IPS-15b (cell line): ENCODE data around the gene CHST2.

Experiments
- H3K27me3 ChIP-seq: one replicate; pipeline ENCODE4 v1.6.1; 2013; ENCODE audit warnings: low read length; ENCODE audit not compliant: control insufficient read depth, insufficient read depth
- H3K36me3 ChIP-seq: one replicate; pipeline ENCODE4 v1.6.1; 2013; ENCODE audit warnings: low read length; ENCODE audit not compliant: control insufficient read depth, insufficient read depth
- H3K4me1 ChIP-seq: one replicate; pipeline ENCODE4 v1.6.1; 2013; ENCODE audit warnings: mild to moderate bottlenecking, low read length; ENCODE audit not compliant: control insufficient read depth, insufficient read depth
- H3K4me3 ChIP-seq: one replicate; pipeline ENCODE4 v1.5.1; 2013; ENCODE audit warnings: low read depth, low read length
- H3K9ac ChIP-seq: one replicate; pipeline ENCODE4 v1.6.1; 2013; ENCODE audit warnings: low read depth, mild to moderate bottlenecking, low read length
- H3K9me3 ChIP-seq: one replicate; pipeline ENCODE4 v1.6.1; 2013; ENCODE audit warnings: mild to moderate bottlenecking, low read length; ENCODE audit not compliant: control insufficient read depth, insufficient read depth

Gene CHST2

GRCh38 chr3:143123353-143123984 lies 3.9 kb downstream of the CHST2 start:
- Histone ChIP-seq H3K27me3 (peaks cover 4% of the 10 kb centered on the region), H3K36me3 (peaks cover 7% of the 10 kb centered on the region), H3K4me1 (no peaks in the 10 kb centered on the region), H3K9me3 (no peaks in the 10 kb centered on the region), H3K9ac (no peak overlapping the region), H3K4me3 (no peak overlapping the region)

- Histone ChIP-seq H3K4me1 (no peaks in the 10 kb centered on the region), H3K9me3 (no peaks in the 10 kb centered on the region), H3K9ac (no peak overlapping the region), H3K36me3 (peaks cover 7% of the 10 kb centered on the region), H3K27me3 (no peaks in the 10 kb centered on the region), H3K4me3 (no peak overlapping the region)
Observed at GRCh38 chr3:143124601-143125520, 5.3 kb downstream of the CHST2 start.

- H3K9ac ChIP-seq, result no peak overlapping the region
- H3K36me3 ChIP-seq, result no peaks in the 10 kb centered on the region
- no peaks in the 10 kb centered on the region for H3K27me3 ChIP-seq
- no peaks in the 10 kb centered on the region for H3K4me1 ChIP-seq
- H3K9me3 ChIP-seq, result no peaks in the 10 kb centered on the region
- no peak overlapping the region for H3K4me3 ChIP-seq
Observed at GRCh38 chr3:143127801-143128200, 8.2 kb downstream of the CHST2 start.

- H3K4me3 ChIP-seq, result no peak overlapping the region
- H3K9me3 ChIP-seq, result no peaks in the 10 kb centered on the region
- H3K36me3 ChIP-seq, result no peaks in the 10 kb centered on the region
- H3K4me1 ChIP-seq, result no peaks in the 10 kb centered on the region
- H3K9ac ChIP-seq, result no peak overlapping the region
- no peaks in the 10 kb centered on the region for H3K27me3 ChIP-seq
Observed at GRCh38 chr3:143128227-143128955, 8.8 kb downstream of the CHST2 start.

GRCh38 chr3:143132246-143132980 lies 12.8 kb downstream of the CHST2 start:
- Histone ChIP-seq H3K27me3 (no peaks in the 10 kb centered on the region), H3K36me3 (no peaks in the 10 kb centered on the region), H3K4me3 (no peak overlapping the region), H3K9ac (no peak overlapping the region), H3K9me3 (no peaks in the 10 kb centered on the region), H3K4me1 (no peaks in the 10 kb centered on the region)

- Histone ChIP-seq H3K27me3 (no peaks in the 10 kb centered on the region), H3K9ac (no peak overlapping the region), H3K4me3 (no peak overlapping the region), H3K4me1 (no peaks in the 10 kb centered on the region), H3K9me3 (no peaks in the 10 kb centered on the region), H3K36me3 (no peaks in the 10 kb centered on the region)
Observed at GRCh38 chr3:143134471-143134870, 14.9 kb downstream of the CHST2 start.

GRCh38 chr3:143135150-143135549 lies 15.6 kb downstream of the CHST2 start:
- Histone ChIP-seq H3K9ac (no peak overlapping the region), H3K9me3 (no peaks in the 10 kb centered on the region), H3K4me3 (no peak overlapping the region), H3K27me3 (no peaks in the 10 kb centered on the region), H3K36me3 (no peaks in the 10 kb centered on the region), H3K4me1 (no peaks in the 10 kb centered on the region)

- no peaks in the 10 kb centered on the region for H3K36me3 ChIP-seq
- H3K9me3 ChIP-seq, result no peaks in the 10 kb centered on the region
- no peaks in the 10 kb centered on the region for H3K4me1 ChIP-seq
- H3K27me3 ChIP-seq, result no peaks in the 10 kb centered on the region
- no peak overlapping the region for H3K4me3 ChIP-seq
- no peak overlapping the region for H3K9ac ChIP-seq
Observed at GRCh38 chr3:143137435-143138036, 18.0 kb downstream of the CHST2 start.

- H3K36me3 ChIP-seq, result no peaks in the 10 kb centered on the region
- no peaks in the 10 kb centered on the region for H3K27me3 ChIP-seq
- no peaks in the 10 kb centered on the region for H3K4me1 ChIP-seq
- no peaks in the 10 kb centered on the region for H3K9me3 ChIP-seq
- H3K4me3 ChIP-seq, result no peak overlapping the region
- H3K9ac ChIP-seq, result no peak overlapping the region
Observed at GRCh38 chr3:143138953-143139352, 19.4 kb downstream of the CHST2 start.

- Histone ChIP-seq H3K36me3 (no peaks in the 10 kb centered on the region), H3K27me3 (no peaks in the 10 kb centered on the region), H3K9me3 (no peaks in the 10 kb centered on the region), H3K4me1 (no peaks in the 10 kb centered on the region), H3K4me3 (no peak overlapping the region), H3K9ac (no peak overlapping the region)
Observed at GRCh38 chr3:143139762-143140161, 20.2 kb downstream of the CHST2 start.

- Histone ChIP-seq H3K9me3 (no peaks in the 10 kb centered on the region), H3K36me3 (no peaks in the 10 kb centered on the region), H3K4me3 (no peak overlapping the region), H3K27me3 (no peaks in the 10 kb centered on the region), H3K4me1 (no peaks in the 10 kb centered on the region), H3K9ac (no peak overlapping the region)
Observed at GRCh38 chr3:143140550-143140949, 21.0 kb downstream of the CHST2 start.
